Femur (tissue), 1 donor: ENCODE measurements around the gene MAD1L1.
A peak's percentile ranks its signal among the peaks of the same experiment; 100 is the strongest.
"Not testable (repeated sequence)": the region's sequence is repeated elsewhere in the genome, so short reads cannot be mapped to it uniquely, and the experiment has no call there.

ENCODE experiments used
- DNase-seq: peaks from one replicate; pipeline ENCODE4 v3.0.0-alpha.2; 2017

The MAD1L1 gene

DNA sequence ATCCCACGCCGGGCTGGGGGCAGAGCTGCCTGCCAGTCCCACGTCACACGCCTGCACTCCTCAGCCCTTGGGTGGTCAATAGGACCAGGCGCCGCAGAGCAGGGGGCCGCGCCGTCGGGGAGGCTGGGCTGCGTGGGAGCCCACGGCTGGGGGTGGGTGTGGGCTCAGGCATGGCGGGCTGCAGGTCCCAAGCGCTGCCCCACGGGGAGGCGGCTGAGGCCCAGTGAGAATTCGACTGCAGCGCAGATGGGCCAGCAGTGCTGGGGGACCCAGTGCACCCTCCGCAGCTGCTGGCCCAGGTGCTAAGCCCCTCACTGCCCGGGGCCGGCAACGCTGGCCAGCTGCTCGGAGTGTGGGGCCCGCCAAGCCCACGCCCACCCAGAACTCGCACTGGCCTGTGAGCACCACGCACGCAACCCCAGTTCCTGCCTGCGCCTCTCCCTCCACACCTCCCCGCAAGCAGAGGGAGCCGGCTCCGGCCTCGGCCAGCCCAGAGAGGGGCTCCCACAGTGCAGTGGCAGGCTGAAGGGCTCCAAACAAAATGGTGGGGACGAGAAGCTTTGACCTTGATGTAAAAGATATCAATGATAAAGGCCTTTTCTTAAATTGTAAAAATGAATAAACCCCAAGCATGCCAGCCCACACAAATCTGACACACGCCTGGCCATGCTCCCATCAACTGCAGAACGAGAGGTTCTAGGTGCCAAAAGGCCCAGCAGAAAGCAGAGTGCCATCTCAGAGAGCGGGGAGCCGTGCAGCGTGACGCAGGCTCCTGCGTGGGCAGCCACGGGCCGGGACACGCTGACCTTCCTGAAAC, 255.5 kb downstream of the MAD1L1 start:
- no peak for DNase-seq

- DNase-seq = not testable (repeated sequence)
Measured at GRCh38 chr7:1976521-1976920, 256.2 kb downstream of the MAD1L1 start.

DNA sequence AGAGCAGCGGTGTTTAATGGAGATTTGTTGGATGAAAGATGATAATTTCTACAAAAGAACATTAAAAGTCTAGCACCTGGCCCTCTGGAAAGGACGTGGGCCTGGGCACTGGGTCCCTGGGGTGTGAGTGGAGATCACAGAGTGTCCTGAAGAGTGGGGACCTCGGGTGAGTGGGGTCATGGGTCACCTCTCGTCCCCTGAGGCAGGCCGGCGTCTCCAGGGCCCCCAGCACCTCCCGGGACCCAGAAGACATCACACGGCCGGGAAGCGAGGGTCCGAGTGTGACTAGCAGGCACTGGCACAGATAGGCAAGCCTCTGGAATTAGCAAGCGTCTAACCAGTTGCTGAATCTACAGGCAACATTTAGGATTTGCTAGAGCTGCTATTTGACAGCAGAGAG, 257.2 kb downstream of the MAD1L1 start:
- DNase-seq = no peak

DNA sequence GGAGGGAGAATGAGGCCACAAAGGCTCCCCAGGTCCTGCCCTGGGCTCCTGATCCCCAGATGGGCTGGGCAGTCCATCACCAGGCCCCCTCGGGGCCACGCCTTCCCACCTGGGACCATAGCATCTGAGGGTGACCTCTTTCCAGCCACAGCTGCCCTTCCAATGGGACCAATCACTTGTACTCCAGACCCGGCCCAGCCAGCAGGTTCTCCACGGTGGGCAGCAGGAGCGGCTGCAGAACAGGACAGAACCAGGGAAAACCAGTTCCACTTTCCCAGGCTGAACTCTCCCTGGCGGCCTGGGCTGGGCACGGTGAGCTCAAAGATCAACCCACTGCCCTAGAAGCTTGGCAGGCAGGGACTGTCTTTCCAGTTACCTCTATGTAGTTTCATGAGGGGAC, 257.6 kb downstream of the MAD1L1 start:
- peak; percentile 14 for DNase-seq

DNA sequence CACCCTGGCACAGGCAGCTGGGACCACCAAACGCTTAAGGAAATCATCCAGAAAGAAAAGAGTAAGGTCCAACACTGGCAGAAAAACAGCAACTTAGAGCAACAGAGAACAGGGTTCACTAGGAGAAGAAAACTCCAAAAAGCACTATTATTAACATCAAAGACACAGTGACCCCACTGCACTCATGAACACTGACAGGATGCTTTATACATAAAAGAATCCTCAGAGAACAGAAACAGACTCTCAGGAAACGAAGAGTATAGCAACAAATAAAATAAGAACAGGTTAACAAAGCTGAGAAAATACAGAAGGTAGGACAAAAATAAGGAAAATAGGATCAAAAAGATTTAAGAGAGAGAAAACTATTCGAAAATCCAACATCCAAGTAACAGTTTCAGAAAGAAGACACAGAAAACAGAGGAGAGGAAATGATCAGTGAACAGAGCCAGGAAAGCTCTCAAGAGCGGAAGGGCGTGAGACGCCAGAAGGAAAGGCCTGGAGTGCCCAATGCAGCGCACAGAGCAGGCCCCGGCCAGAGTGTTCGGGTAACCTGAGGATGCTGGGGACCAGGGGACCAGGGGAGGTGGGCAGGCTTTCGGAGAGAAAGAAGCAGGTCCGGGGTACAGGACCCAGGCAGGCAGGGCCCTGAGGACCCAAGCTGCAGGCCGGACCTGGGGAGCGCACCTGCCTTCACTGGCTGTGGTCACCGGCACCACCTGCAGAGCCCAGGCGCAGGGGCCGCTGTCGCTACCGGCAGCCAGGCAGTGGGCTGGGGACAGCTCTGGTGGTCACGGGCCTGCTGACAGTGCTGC, 258.2 kb downstream of the MAD1L1 start:
- DNase-seq = no peak

- no peak for DNase-seq
Measured at GRCh38 chr7:1973321-1974251, 259.2 kb downstream of the MAD1L1 start.

DNA sequence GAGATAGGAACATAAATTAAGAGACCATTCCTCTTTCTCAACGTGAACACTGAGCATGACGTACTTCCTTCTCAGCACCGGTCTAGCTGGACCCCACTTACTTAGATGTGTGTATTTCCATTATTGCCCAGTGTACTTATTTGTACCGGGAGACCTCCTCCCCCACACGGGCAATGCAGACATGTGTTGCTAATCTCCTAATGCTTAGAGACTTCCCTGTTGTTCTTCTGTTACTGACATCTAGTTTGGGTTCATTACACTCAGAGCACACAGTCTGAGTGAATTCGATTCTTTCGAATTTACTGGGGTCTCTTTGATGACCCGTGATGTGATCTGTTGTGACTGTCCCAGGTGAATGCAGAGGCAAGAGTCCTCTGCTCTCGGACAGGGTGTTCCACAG, 260.0 kb downstream of the MAD1L1 start:
- no peak for DNase-seq

GRCh38 chr7:1971946-1972654, 260.6 kb downstream of the MAD1L1 start:
- DNase-seq = no peak

DNA sequence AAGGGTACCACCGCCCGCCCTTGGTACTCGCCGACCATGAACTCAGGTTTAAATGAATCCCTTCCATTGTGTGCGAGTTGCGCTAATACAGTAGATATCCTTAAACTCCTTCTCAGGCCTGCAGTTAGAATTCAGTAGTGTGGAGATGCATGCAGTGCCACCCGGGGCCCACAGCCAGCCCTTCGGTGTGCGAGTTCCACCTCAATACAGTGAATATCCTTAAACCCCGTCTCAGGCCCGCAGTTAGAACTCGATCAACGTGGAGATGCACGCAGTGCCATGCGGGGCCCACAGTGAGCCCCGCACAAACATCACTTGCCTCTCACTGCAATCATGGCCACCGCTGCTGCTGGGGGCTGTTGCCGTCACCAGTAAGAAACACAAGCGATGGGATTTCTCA, 261.9 kb downstream of the MAD1L1 start:
- DNase-seq = no peak

DNA sequence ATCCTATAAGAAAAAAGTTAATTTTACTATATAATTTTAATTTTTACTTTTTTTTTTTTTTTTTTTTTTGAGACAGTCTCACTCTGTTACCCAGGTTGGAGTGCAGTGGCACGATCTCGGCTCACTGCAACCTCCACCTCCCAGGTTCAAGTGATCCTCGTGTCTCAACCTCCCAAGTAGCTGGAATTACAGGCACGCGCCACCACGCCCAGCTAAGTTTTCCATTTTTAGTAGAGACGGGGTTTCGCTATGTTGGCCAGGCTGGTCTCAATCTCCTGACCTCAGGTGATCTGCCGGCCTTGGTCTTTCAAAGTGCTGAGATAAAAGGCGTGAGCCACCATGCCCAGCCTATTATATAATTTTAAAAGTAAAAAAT, 262.5 kb downstream of the MAD1L1 start:
- DNase-seq = not testable (repeated sequence)

GRCh38 chr7:1969459-1970284, 263.1 kb downstream of the MAD1L1 start:
- no peak for DNase-seq

DNA sequence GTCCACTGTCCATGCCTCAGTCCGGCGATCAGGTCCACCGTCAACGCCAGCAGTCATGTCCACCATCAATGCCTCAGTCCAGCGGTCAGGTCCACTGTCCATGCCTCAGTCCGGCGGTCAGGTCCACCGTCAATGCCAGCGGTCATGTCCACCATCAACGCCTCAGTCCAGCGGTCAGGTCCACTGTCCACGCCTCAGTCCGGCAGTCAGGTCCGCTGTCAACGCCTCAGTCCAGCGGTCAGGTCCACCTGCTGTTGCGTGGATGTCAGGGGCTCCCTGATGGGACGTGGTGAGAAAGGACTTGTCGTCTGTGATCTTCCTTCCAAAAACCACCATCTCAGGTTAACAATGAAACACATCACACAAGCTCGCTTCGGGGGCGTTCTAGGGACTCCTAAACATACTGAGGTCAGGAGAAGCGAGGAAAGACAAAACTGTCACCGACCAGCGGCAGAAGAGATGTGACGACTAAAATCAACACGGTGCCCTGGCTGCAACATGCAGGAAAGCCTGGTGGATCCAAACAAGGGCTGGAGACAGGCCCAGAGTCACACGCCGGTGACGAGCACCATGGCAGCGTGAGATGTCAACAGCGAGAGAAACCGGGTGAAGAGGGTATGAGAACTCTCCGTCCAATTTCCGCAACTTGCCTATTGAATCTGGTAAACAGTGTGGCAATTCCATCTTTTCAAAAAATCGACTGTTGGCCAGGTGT, 264.2 kb downstream of the MAD1L1 start:
- DNase-seq = no peak

GRCh38 chr7:1967512-1968396, 265.0 kb downstream of the MAD1L1 start:
- no peak for DNase-seq

GRCh38 chr7:1966631-1967200, 266.0 kb downstream of the MAD1L1 start:
- DNase-seq = no peak

- DNase-seq = no peak
Measured at GRCh38 chr7:1965579-1966294, 267.0 kb downstream of the MAD1L1 start.

DNA sequence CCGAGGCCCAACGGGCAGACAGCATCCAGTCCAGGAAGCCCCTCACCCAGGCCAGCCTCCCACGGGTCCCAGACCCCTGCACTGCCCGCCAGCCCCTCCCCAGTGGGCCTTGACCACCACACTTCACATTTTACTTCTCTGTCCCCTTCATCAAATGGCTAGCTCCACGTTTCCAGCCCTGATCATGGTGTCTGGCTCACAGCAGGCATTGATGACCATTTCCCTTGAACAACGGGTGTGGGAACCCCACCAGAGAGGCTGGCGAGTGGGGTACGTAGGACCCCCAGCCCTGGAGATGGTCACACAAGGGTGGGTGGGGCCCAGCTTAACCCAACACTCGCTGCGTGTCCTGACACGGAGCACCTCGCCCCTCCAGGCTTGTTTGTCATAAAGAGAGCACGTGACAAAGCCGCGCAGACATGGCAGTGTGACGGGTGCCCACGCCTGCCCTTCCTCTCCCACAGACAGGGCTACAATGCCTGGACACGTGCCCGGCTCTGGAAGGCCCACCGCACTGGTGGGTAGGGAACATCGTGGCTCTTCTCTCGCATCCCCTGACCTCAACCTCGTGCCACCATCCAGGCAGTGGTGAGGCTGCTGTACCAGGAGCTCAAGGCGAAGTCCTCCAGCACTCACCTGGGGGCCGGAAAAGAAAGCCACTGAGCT, 267.7 kb downstream of the MAD1L1 start:
- DNase-seq = no peak

DNA sequence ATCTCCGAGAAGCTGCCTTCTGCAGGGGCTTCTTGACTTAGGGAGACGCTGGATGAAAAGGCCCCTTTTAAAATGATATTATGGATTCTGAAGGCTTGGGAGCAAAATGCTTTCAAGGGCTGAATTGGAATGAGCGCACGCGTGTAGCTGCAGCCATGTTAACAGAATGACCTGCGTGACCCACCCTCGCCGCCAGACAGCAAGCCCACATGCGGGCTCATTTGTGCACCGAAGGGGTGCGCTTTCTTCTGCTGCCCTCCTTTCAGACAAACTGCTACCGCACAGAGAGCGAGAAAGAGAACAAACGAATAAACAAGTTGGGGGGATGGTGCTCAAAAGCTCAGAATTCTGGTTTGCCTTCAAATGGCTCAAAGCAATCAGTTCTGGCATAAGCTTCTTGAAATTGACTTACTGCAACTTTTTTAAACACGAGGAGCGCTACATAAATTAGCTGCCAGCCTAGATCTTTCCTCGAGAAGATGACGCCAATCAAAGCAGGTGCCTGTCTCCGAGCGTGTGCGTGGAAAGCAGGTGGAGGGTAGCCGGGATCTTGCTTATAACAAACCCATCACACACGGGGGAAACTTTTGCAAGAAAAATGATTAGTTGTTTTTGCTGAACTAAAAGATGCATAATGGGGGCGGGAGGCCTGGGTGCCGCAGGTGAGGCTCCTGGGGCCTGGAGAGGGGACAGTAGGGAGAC, 268.4 kb downstream of the MAD1L1 start:
- no peak for DNase-seq
